GM12801 (cell line): ENCODE measurements around the gene TMEM74B.

Experiments
- TF ChIP-seq, protein P1 (sequence below): IDR thresholded peaks from one replicate; pipeline ENCODE4 v1.5.1; 2011; ENCODE audit warnings: control low read depth; ENCODE audit not compliant: insufficient read length; ENCODE audit errors: extremely low read depth

The TMEM74B gene

DNA sequence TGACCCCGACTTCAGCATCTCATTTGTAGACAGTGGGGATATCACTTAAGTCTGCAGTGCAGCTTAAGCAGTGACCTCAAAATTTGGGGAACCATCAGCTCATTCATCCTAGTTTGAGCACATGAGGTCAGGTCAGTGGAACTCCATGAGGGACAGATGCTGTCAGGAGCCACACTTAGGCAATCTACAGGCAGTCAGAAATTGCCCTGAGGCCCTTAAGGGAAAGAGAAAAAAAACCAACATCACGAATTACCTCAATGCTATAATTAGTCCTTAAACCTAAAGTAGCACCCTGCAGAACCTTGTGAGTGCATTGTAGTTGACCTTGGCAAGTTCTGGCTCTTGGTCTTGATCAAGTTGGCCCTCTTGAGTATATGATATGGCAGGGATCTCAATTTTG lies 21.1 kb downstream of the TMEM74B start:
- TF ChIP-seq, protein P1, sequence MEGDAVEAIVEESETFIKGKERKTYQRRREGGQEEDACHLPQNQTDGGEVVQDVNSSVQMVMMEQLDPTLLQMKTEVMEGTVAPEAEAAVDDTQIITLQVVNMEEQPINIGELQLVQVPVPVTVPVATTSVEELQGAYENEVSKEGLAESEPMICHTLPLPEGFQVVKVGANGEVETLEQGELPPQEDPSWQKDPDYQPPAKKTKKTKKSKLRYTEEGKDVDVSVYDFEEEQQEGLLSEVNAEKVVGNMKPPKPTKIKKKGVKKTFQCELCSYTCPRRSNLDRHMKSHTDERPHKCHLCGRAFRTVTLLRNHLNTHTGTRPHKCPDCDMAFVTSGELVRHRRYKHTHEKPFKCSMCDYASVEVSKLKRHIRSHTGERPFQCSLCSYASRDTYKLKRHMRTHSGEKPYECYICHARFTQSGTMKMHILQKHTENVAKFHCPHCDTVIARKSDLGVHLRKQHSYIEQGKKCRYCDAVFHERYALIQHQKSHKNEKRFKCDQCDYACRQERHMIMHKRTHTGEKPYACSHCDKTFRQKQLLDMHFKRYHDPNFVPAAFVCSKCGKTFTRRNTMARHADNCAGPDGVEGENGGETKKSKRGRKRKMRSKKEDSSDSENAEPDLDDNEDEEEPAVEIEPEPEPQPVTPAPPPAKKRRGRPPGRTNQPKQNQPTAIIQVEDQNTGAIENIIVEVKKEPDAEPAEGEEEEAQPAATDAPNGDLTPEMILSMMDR = no peak

GRCh38 chr20:1163105-1163504 lies 21.7 kb downstream of the TMEM74B start:
- TF ChIP-seq, protein P1 = no peak

- TF ChIP-seq, protein P1 = no peak
These were observed 23.8 kb downstream of the TMEM74B start for GRCh38 chr20:1160991-1161390.

GRCh38 chr20:1160496-1160895 lies 24.3 kb downstream of the TMEM74B start:
- TF ChIP-seq, protein P1 = no peak

DNA sequence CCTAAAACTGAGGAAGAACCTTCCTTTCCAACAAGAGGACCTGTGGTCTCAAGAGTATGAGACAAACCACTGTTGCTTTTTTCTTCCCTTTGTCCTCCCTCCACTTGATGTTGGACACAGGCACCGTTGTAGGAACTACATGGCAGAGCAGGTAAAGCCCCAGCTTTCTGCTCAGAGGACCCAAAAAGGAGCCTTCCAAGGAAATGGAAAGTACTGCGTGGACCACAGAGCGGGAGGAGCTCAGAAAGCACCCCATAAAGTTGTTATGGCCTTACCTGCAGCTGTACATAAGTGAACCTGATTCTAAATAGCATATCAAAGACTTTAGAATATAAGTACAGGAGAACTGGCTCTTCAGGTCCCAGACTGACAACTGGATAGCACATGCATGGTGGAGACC lies 29.4 kb downstream of the TMEM74B start:
- TF ChIP-seq, protein P1 = no peak

GRCh38 chr20:1154691-1155090 lies 30.1 kb downstream of the TMEM74B start:
- TF ChIP-seq, protein P1 = no peak

GRCh38 chr20:1154226-1154625 lies 30.6 kb downstream of the TMEM74B start:
- TF ChIP-seq, protein P1 = no peak

DNA sequence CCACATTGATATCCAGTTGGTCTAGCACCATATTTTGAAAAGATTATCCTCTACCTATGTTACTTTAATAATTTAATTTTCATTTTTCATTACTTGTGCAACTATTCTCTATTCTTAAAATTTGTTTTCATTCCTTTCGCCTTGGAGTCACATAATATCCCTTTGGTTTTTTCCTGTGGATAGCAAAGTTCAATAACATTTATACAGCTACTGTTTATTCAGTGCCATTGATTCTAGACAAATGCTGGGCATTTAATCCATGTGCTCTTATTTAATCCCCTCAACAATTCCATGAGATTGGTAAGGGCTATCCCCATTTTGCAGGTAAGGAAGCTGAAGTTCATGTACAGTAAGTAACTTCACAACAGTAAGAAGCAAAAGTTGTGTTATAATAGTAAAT lies 33.8 kb downstream of the TMEM74B start:
- TF ChIP-seq, protein P1 = no peak
